ENCODE results near the gene TRIM41. TPM values are rescaled to one million over a fixed set of nuclear protein-coding genes. Genes with fewer than 3 reads are reported as not detected.

Gene TRIM41
- total RNA-seq, 1 donor from 2014 or later = 17.5 TPM

GRCh38 chr5:181198106-181198685, 24.9 kb upstream of the TRIM41 start:
- Histone ChIP-seq H3K27me3 (ENCODE audit: control insufficient read depth, insufficient read depth, low read length) (no peaks in the 10 kb centered on the region), H3K4me3 (ENCODE audit: low read depth, low read length) (no peak overlapping the region), H3K36me3 (ENCODE audit: control insufficient read depth, insufficient read depth, low read length) (no peaks in the 10 kb centered on the region)
- TF ChIP-seq, protein P1, sequence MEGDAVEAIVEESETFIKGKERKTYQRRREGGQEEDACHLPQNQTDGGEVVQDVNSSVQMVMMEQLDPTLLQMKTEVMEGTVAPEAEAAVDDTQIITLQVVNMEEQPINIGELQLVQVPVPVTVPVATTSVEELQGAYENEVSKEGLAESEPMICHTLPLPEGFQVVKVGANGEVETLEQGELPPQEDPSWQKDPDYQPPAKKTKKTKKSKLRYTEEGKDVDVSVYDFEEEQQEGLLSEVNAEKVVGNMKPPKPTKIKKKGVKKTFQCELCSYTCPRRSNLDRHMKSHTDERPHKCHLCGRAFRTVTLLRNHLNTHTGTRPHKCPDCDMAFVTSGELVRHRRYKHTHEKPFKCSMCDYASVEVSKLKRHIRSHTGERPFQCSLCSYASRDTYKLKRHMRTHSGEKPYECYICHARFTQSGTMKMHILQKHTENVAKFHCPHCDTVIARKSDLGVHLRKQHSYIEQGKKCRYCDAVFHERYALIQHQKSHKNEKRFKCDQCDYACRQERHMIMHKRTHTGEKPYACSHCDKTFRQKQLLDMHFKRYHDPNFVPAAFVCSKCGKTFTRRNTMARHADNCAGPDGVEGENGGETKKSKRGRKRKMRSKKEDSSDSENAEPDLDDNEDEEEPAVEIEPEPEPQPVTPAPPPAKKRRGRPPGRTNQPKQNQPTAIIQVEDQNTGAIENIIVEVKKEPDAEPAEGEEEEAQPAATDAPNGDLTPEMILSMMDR (IDR thresholded peaks at IDR 0.05; ENCODE audit: insufficient read depth, low read length, poor library complexity, severe bottlenecking) = no peak
- no peak for DNase-seq (ENCODE audit: low read depth)

DNA sequence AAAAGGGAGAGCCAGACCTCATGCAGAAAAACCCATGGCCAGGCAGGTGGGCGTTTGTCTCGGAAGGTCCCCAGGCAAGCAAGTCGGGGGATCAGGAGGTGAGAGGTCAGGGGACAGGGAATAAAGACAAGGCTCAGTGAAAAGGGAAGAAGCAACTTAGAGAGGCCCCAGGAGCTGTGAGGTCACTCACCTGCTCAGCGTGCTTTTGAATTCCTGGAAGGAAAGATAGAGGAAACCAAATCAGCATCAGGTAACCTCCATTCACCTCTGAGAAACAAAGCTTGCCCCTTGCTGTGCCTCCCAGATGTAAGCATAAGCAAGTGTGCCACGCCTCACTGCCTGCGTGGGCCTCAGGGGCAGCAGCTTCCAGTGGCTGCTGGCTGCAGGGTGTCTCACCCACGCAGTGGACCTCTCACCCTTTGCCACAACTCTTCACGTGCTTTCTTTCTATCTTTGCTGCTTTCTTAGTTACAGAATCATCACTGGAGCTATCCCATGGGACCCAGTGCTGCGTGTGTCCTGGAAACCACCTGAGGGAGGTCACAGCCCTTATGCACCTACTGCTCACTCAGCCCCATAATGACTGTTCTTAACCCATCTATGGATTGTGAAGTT, 24.1 kb upstream of the TRIM41 start:
- H3K36me3 ChIP-seq (ENCODE audit: control insufficient read depth, insufficient read depth, low read length) = no peaks in the 10 kb centered on the region
- no peak for DNase-seq (ENCODE audit: low read depth)
- H3K27me3 ChIP-seq (ENCODE audit: control insufficient read depth, insufficient read depth, low read length) = peaks cover 6% of the 10 kb centered on the region
- no peak overlapping the region for H3K4me3 ChIP-seq (ENCODE audit: low read depth, low read length)
- TF ChIP-seq, protein P1 (IDR thresholded peaks at IDR 0.05; ENCODE audit: insufficient read depth, low read length, poor library complexity, severe bottlenecking) = no peak

- no peak for DNase-seq (ENCODE audit: low read depth)
- Histone ChIP-seq H3K27me3 (ENCODE audit: control insufficient read depth, insufficient read depth, low read length) (peaks cover 7% of the 10 kb centered on the region), H3K36me3 (ENCODE audit: control insufficient read depth, insufficient read depth, low read length) (no peaks in the 10 kb centered on the region), H3K4me3 (ENCODE audit: low read depth, low read length) (no peak overlapping the region)
- TF ChIP-seq, protein P1 (IDR thresholded peaks at IDR 0.05; ENCODE audit: insufficient read depth, low read length, poor library complexity, severe bottlenecking) = no peak
Measured at GRCh38 chr5:181199881-181200638, 23.0 kb upstream of the TRIM41 start.

- TF ChIP-seq, protein P1 (IDR thresholded peaks at IDR 0.05; ENCODE audit: insufficient read depth, low read length, poor library complexity, severe bottlenecking) = no peak
- Histone ChIP-seq H3K36me3 (ENCODE audit: control insufficient read depth, insufficient read depth, low read length) (no peaks in the 10 kb centered on the region), H3K4me3 (ENCODE audit: low read depth, low read length) (no peak overlapping the region), H3K27me3 (ENCODE audit: control insufficient read depth, insufficient read depth, low read length) (peaks cover 7% of the 10 kb centered on the region)
- no peak for DNase-seq (ENCODE audit: low read depth)
Measured at GRCh38 chr5:181200816-181201215, 22.3 kb upstream of the TRIM41 start.

DNA sequence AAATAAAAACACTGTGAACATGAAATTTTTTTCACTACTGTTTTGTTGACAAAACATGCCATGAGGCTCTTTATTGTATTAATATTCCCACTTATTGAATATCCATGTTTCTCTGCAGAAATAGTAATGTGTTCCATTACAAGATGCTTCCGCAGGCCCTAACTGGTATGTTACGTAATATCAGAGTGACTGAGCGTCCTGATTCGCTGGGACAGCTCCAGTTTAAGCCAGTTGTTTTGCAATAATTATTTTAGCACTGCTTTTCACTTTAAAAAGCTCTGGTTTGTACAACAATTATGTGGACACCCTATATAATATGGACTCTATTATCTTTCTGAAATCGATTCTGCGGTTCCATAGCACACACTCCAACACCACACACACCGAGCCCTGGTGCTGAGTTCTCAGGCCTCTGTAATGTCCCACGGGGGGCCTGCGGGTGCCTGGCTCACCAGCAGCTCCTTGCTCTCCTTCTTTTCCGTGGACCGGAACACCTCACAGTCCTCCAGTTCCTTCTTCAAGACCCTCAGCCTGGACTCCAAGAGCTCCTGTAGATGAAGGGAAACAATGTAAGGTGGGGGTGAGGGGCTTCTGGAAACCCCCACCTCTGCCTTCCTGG, 19.9 kb upstream of the TRIM41 start:
- H3K36me3 ChIP-seq (ENCODE audit: control insufficient read depth, insufficient read depth, low read length) = no peaks in the 10 kb centered on the region
- H3K27me3 ChIP-seq (ENCODE audit: control insufficient read depth, insufficient read depth, low read length) = peaks cover 7% of the 10 kb centered on the region
- TF ChIP-seq, protein P1 (IDR thresholded peaks at IDR 0.05; ENCODE audit: insufficient read depth, low read length, poor library complexity, severe bottlenecking) = no peak
- DNase-seq (ENCODE audit: low read depth) = no peak
- H3K4me3 ChIP-seq (ENCODE audit: low read depth, low read length) = no peak overlapping the region
